Measurements from ENCODE around the gene SHTN1. TPM values are rescaled to one million over a fixed set of nuclear protein-coding genes. Genes with fewer than 3 reads are reported as not detected.

SHTN1 gene
- total and polyA plus RNA-seq, 2 of the 4 experiments (the other 2 are of a cell fraction), result 0.54 to 2.3 TPM

GRCh38 chr10:116877391-116877790 lies 127.6 kb downstream of the SHTN1 start:
- ATAC-seq (ENCODE audit: low read depth) (no peak), DNase-seq (no peak)
- Histone ChIP-seq H3K23ac (ENCODE audit: low read depth, low read length) (no peak overlapping the region), H3K4me2 (ENCODE audit: low read depth, low read length) (no peak overlapping the region), H3K27me3 (ENCODE audit: control insufficient read depth, insufficient read depth, low read length) (peaks cover 5% of the 10 kb centered on the region; the same call in 1 of the 2 replicates), H3K9me1 (ENCODE audit: insufficient read depth, low read length) (no peaks in the 10 kb centered on the region), H3K4me3 (ENCODE audit: insufficient read depth, low read depth, low read length) (no peak overlapping the region), H4K20me1 (ENCODE audit: insufficient read depth, low read length) (no peaks in the 10 kb centered on the region), H4K8ac (ENCODE audit: low read depth in 2 of 2, low read length in 2 of 2) (no peak overlapping the region), H3K9ac (ENCODE audit: low read depth, low read length) (no peak overlapping the region), H3K4ac (ENCODE audit: low read depth, low read length) (no peak overlapping the region), H2BK120ac (ENCODE audit: low read depth, low read length) (no peak overlapping the region), H2BK15ac (ENCODE audit: low read depth, low read length) (no peak overlapping the region), H4K5ac (ENCODE audit: low read depth, low read length) (no peak overlapping the region), H3K9me3 (ENCODE audit: control insufficient read depth, insufficient read depth, low read length) (no peaks in the 10 kb centered on the region), H3K36me3 (ENCODE audit: control insufficient read depth, insufficient read depth, low read length) (no peaks in the 10 kb centered on the region), H2AK5ac (ENCODE audit: low read depth, low read length) (no peak overlapping the region), H3K14ac (replicated peaks; ENCODE audit: low read depth, low read length) (no peak overlapping the region), H3K18ac (ENCODE audit: low read depth, low read length) (no peak overlapping the region), H2AK9ac (replicated peaks; ENCODE audit: low read depth, low read length, poor library complexity) (no peak overlapping the region), H3K56ac (ENCODE audit: extremely low read depth, insufficient read depth, low read length) (no peak overlapping the region), H3K27ac (ENCODE audit: insufficient read depth, low read length) (no peak overlapping the region), H3K79me1 (ENCODE audit: low read depth in 1 of 2, low read length in 2 of 2) (no peaks in the 10 kb centered on the region), H2BK5ac (ENCODE audit: low read depth, low read length, poor library complexity, severe bottlenecking) (no peak overlapping the region), H2AFZ (replicated peaks; ENCODE audit: low read length, poor library complexity) (no peak overlapping the region), H3K4me1 (ENCODE audit: control insufficient read depth, insufficient read depth, low read length) (no peaks in the 10 kb centered on the region), H2BK20ac (ENCODE audit: low read depth, low read length) (no peak overlapping the region), H4K91ac (ENCODE audit: insufficient read depth, low read depth, low read length) (no peak overlapping the region)
- POLR2A ChIA-PET (ENCODE audit: unreplicated experiment), result no interaction called here
- CTCF ChIA-PET, result no interaction called here
- dilution Hi-C loops (cut with HindIII; ENCODE audit: low sequenced_read_pairs, unreplicated experiment) (no loop called here), intact Hi-C loops (cut with micrococcal nuclease) (no loop called here), in situ Hi-C loops (cut with MboI; ENCODE audit: low sequenced_read_pairs) (no loop called here)
- no TSS peak for BruUV-seq (replicated peaks)
- no peak for TF ChIP-seq CEBPB (IDR thresholded peaks at IDR 0.05; ENCODE audit: low read depth, low read length)
- TF ChIP-seq MAZ (IDR thresholded peaks at IDR 0.05; ENCODE audit: borderline replicate concordance, low read depth, low read length), result no peak
- TF ChIP-seq BHLHE40 (IDR thresholded peaks at IDR 0.05; ENCODE audit: low read depth, low read length), result no peak
- no peak for TF ChIP-seq NFE2L2 (IDR thresholded peaks at IDR 0.05; ENCODE audit: low read depth, low read length)
- TF ChIP-seq CHD1 (IDR thresholded peaks at IDR 0.05; ENCODE audit: low read depth, low read length), result no peak
- no peak for TF ChIP-seq USF2 (IDR thresholded peaks at IDR 0.05; ENCODE audit: low read depth, low read length)
- TF ChIP-seq ELK1 (IDR thresholded peaks at IDR 0.05; ENCODE audit: borderline replicate concordance, low read depth, low read length), result no peak
- no peak for TF ChIP-seq MXI1 (IDR thresholded peaks at IDR 0.05; ENCODE audit: borderline replicate concordance, low read depth, low read length)
- TF ChIP-seq MAFK (IDR thresholded peaks at IDR 0.05; ENCODE audit: low read depth, low read length), result no peak
- TF ChIP-seq RAD21 (IDR thresholded peaks at IDR 0.05; ENCODE audit: low read length), result no peak
- WGBS, 2 experiments (ENCODE audit: extremely low coverage in 2 of 2, insufficient read length in 1 of 2), result 92% methylated on average over 2 of the region's 3 CpGs; no CpG with 5 or more reads in 1 of the 2 experiments
